ENCODE data around the gene UBR2.
"Not testable (repeated sequence)": the region's sequence is repeated elsewhere in the genome, so short reads cannot be mapped to it uniquely, and the experiment has no call there.

The UBR2 gene

GRCh38 chr6:42619963-42620362 is 56.1 kb downstream of the UBR2 start:
- no peak for DNase-seq

GRCh38 chr6:42624601-42625000 is 60.8 kb downstream of the UBR2 start:
- no peak for DNase-seq

- peak; percentile 58 for DNase-seq
These were observed 63.2 kb downstream of the UBR2 start for GRCh38 chr6:42627044-42627443.

- DNase-seq = no peak
These were observed 63.8 kb downstream of the UBR2 start for GRCh38 chr6:42627674-42628073.

- DNase-seq = no peak
These were observed 64.8 kb downstream of the UBR2 start for GRCh38 chr6:42628604-42629003.

- DNase-seq = no peak
These were observed 66.0 kb downstream of the UBR2 start for GRCh38 chr6:42629845-42630244.

- no peak for DNase-seq
These were observed 73.9 kb downstream of the UBR2 start for GRCh38 chr6:42637681-42638080.

GRCh38 chr6:42642794-42643193 is 79.0 kb downstream of the UBR2 start:
- DNase-seq = no peak

GRCh38 chr6:42644211-42644610 is 80.4 kb downstream of the UBR2 start:
- DNase-seq = no peak

GRCh38 chr6:42652024-42652746 is 88.4 kb downstream of the UBR2 start:
- DNase-seq = no peak

GRCh38 chr6:42653851-42654250 is 90.0 kb downstream of the UBR2 start:
- DNase-seq = no peak

GRCh38 chr6:42659806-42660205 is 96.0 kb downstream of the UBR2 start:
- DNase-seq = no peak

- peak; percentile 82 for DNase-seq
These were observed 97.8 kb downstream of the UBR2 start for GRCh38 chr6:42661540-42662153.

- DNase-seq = no peak
These were observed 100.9 kb downstream of the UBR2 start for GRCh38 chr6:42664718-42665117.

GRCh38 chr6:42674368-42674767 is 110.5 kb downstream of the UBR2 start:
- DNase-seq = not testable (repeated sequence)

- DNase-seq = no peak
These were observed 111.0 kb downstream of the UBR2 start for GRCh38 chr6:42674780-42675179.

GRCh38 chr6:42679358-42679757 is 115.5 kb downstream of the UBR2 start:
- DNase-seq = no peak

GRCh38 chr6:42688281-42688680 is 124.5 kb downstream of the UBR2 start:
- DNase-seq = no peak

- DNase-seq = no peak
These were observed 125.5 kb downstream of the UBR2 start for GRCh38 chr6:42689371-42689770.

GRCh38 chr6:42690151-42690702 is 126.4 kb downstream of the UBR2 start:
- no peak for DNase-seq

GRCh38 chr6:42690872-42691271 is 127.0 kb downstream of the UBR2 start:
- DNase-seq = no peak

GRCh38 chr6:42692137-42692911 is 128.5 kb downstream of the UBR2 start:
- peak; percentile 78 for DNase-seq

GRCh38 chr6:42693725-42694323 is 130.0 kb downstream of the UBR2 start:
- no peak for DNase-seq

Measured in islet precursor cell (in vitro differentiated cells).